GM12878 (cell line): ENCODE measurements around the gene SORL1. TPM values are rescaled to one million over a fixed set of nuclear protein-coding genes. Genes with fewer than 3 reads are reported as not detected.

Source experiments
- ASH2L ChIP-seq: fragments of 300-600, 200-600 bp; sonication (generic); IDR thresholded peaks from 2 replicates; pipeline ENCODE4 v1.6.1; 2017; ENCODE audit warnings: low read depth, mild to moderate bottlenecking, borderline replicate concordance
- BRCA1 ChIP-seq: IDR thresholded peaks from 2 replicates; pipeline ENCODE4 v1.6.1; 2011; ENCODE audit warnings: low read depth, low read length, improper control_type of control experiment
- CHD2 ChIP-seq: IDR thresholded peaks from 2 replicates; pipeline ENCODE4 v1.6.1; 2011; ENCODE audit warnings: low read depth, low read length, improper control_type of control experiment, borderline replicate concordance
- IKZF1 ChIP-seq: fragments of 450-650 bp; conservative IDR thresholded peaks from 2 replicates; pipeline ENCODE4 v1.6.1; 2017; ENCODE audit warnings: antibody characterized with exemption, mild to moderate bottlenecking
- POLR2AphosphoS5 ChIP-seq: IDR thresholded peaks from 2 replicates; pipeline ENCODE4 v1.6.1; 2011; ENCODE audit warnings: mild to moderate bottlenecking, low read length, inconsistent platforms
- TARDBP ChIP-seq: IDR thresholded peaks from 2 replicates; pipeline ENCODE4 v1.6.1; 2016; ENCODE audit warnings: borderline replicate concordance
- ZBED1 ChIP-seq: IDR thresholded peaks from 2 replicates; pipeline ENCODE4 v1.6.1; 2016; ENCODE audit warnings: borderline replicate concordance
- ZBTB11 ChIP-seq: fragments of 450-650 bp; formaldehyde crosslinking; IDR thresholded peaks from 2 replicates; pipeline ENCODE4 v1.5.0; 2022; ENCODE audit warnings: mild to moderate bottlenecking, missing genetic modification characterization
- polyA plus RNA-seq, 11 experiments: library from polyadenylated mRNA; depleted of rRNA in 4 of 11; unstranded in 6 of 11; stranded (reverse) in 5 of 11; fragments of >200 nt; fragmentation: Nextera tagmentation in 4 of 11; fragmentation: Illumina TruSeq in 1 of 11; extraction: Ambion mirVana in 4 of 11; extraction: Trizol in 1 of 11; gene quantifications; 1 replicate in 1 of 11; 2 replicates in 10 of 11; pipeline versions ENCODE4 v1.2.1 to v1.2.3, GENCODE V29; 2011 to 2016; ENCODE audit warnings: inconsistent platforms in 2 of 11, missing spikeins in 2 of 11, low read depth in 1 of 11
- total RNA-seq, 4 experiments: library from RNA; depleted of rRNA in 3 of 4; stranded (reverse); fragments of >200 nt in 3 of 4; fragmentation: Illumina TruSeq in 1 of 4; extraction: Trizol in 1 of 4; gene quantifications; 2 replicates each; pipeline versions ENCODE4 v1.2.1 to v1.2.3, GENCODE V29; 2013 to 2021
- TF ChIP-seq, protein P1 (sequence below): IDR thresholded peaks from 2 replicates; pipeline ENCODE4 v1.6.1; 2012; ENCODE audit warnings: low read length, inconsistent platforms

The SORL1 gene
- total and polyA plus RNA-seq, 10 of the 15 experiments (the other 5 are each of a cell fraction or from before 2014, with no cell fraction given): 20.2 to 107 (median 59.9) TPM

- TF ChIP-seq CHD2 (no peak), ASH2L (no peak), IKZF1 (no peak), BRCA1 (no peak), ZBED1 (no peak), TARDBP (no peak), ZBTB11 (no peak), POLR2AphosphoS5 (no peak; the same call in 1 of the 2 replicates)
- TF ChIP-seq, protein P1, sequence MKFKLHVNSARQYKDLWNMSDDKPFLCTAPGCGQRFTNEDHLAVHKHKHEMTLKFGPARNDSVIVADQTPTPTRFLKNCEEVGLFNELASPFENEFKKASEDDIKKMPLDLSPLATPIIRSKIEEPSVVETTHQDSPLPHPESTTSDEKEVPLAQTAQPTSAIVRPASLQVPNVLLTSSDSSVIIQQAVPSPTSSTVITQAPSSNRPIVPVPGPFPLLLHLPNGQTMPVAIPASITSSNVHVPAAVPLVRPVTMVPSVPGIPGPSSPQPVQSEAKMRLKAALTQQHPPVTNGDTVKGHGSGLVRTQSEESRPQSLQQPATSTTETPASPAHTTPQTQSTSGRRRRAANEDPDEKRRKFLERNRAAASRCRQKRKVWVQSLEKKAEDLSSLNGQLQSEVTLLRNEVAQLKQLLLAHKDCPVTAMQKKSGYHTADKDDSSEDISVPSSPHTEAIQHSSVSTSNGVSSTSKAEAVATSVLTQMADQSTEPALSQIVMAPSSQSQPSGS: no peak
These were observed 118.3 kb downstream of the SORL1 start (continued) for GRCh38 chr11:121570453-121570852.
